Measurements from ENCODE around the gene MYOC. TPM values are rescaled to one million over a fixed set of nuclear protein-coding genes. Genes with fewer than 3 reads are reported as not detected.
"Not testable (repeated sequence)": the region's sequence is repeated elsewhere in the genome, so short reads cannot be mapped to it uniquely, and the experiment has no call there.

The MYOC gene
- total RNA-seq, 1 experiment from 2014 or later, result not detected

DNA sequence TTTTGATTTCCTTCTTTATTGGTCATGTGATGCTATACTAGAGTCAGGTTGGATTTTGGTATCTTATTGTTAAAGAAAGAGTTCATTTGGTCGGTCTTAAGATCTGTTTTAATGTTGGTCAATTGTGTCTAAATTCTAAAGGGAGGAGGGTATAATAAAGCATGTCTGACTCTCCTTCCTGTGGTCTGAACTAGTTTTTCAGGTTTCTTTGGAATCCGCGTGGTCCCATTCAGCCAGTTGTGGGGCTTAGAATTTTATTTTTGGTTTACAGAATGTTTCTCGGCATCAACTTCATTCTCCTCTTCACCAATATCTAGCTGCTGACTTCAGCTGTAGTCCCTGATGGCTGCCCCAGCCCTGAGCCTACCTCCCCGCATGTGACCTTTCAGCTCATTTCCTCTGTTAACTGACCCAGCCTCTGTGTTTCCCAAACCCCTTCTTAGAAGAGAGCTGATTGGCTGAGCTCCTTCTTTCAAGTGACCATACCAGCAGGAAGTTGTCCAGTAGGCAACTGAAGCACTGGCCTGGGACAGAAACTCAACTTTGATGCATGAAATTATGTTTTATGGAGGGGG lies 8.7 kb upstream of the MYOC start:
- no peak overlapping the region for H2BK20ac ChIP-seq (ENCODE audit: low read depth, low read length, poor library complexity, severe bottlenecking)
- H2BK120ac ChIP-seq (ENCODE audit: low read depth, low read length, poor library complexity, severe bottlenecking), result no peak overlapping the region
- DNase-seq, result no peak
- Mint-ChIP-seq H3K4me1 (peaks cover 16% of the 10 kb centered on the region in 2 experiments), H3K27me3 (ENCODE audit: low read depth) (no peaks in the 10 kb centered on the region; the same call in 1 of the 2 replicates), H3K27ac (peak overlapping the region in 1 of 3 experiments; percentile 9; a peak in 2 of 7 replicates), H3K9me3 (no peaks in the 10 kb centered on the region; a peak in 1 of 5 replicates), H3K4me3 (no peak overlapping the region), H3K36me3 (ENCODE audit: insufficient read depth in 1 of 3, low read depth in 3 of 3) (no peaks in the 10 kb centered on the region)
- no peak overlapping the region for H4K8ac ChIP-seq (replicated peaks; ENCODE audit: insufficient read length, low read depth, low read length)
- no peak overlapping the region for H3K56ac ChIP-seq (ENCODE audit: insufficient read length, low read depth, low read length)
- no peak overlapping the region for H2AFZ ChIP-seq (ENCODE audit: low read length)
- no peaks in the 10 kb centered on the region; the same call in 1 of the 2 replicates for H3K4me1 ChIP-seq (ENCODE audit: insufficient read depth, low read length)
- no peak overlapping the region for H3K9ac ChIP-seq (ENCODE audit: extremely low read depth, insufficient read length, low read length)
- no peaks in the 10 kb centered on the region for H3K27me3 ChIP-seq (ENCODE audit: insufficient read depth, low read length)
- no peaks in the 10 kb centered on the region for H3K9me3 ChIP-seq (ENCODE audit: control insufficient read depth, low read depth, low read length)
- H2BK5ac ChIP-seq (ENCODE audit: insufficient read length, low read length), result no peak overlapping the region
- no peaks in the 10 kb centered on the region for H4K20me1 ChIP-seq (ENCODE audit: control insufficient read depth, insufficient read depth, insufficient read length)
- no peak overlapping the region for H3K4me2 ChIP-seq (ENCODE audit: insufficient read depth, insufficient read length, low read length)
- no peak overlapping the region for H2BK15ac ChIP-seq (ENCODE audit: low read depth, low read length)
- H3K14ac ChIP-seq (ENCODE audit: insufficient read depth, low read length), result no peak overlapping the region
- H3K18ac ChIP-seq (ENCODE audit: insufficient read length, low read depth, low read length), result no peak overlapping the region
- H2AK5ac ChIP-seq (ENCODE audit: insufficient read length, low read length), result no peak overlapping the region
- TF ChIP-seq, protein P1, sequence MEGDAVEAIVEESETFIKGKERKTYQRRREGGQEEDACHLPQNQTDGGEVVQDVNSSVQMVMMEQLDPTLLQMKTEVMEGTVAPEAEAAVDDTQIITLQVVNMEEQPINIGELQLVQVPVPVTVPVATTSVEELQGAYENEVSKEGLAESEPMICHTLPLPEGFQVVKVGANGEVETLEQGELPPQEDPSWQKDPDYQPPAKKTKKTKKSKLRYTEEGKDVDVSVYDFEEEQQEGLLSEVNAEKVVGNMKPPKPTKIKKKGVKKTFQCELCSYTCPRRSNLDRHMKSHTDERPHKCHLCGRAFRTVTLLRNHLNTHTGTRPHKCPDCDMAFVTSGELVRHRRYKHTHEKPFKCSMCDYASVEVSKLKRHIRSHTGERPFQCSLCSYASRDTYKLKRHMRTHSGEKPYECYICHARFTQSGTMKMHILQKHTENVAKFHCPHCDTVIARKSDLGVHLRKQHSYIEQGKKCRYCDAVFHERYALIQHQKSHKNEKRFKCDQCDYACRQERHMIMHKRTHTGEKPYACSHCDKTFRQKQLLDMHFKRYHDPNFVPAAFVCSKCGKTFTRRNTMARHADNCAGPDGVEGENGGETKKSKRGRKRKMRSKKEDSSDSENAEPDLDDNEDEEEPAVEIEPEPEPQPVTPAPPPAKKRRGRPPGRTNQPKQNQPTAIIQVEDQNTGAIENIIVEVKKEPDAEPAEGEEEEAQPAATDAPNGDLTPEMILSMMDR (conservative IDR thresholded peaks at IDR 0.05), result no peak
- no peak overlapping the region for H3K27ac ChIP-seq (ENCODE audit: insufficient read length, low read depth, low read length)
- no peak overlapping the region for H4K5ac ChIP-seq (ENCODE audit: insufficient read length, low read depth, low read length)
- H3K79me2 ChIP-seq (ENCODE audit: insufficient read depth, low read length), result no peaks in the 10 kb centered on the region
- H3K4ac ChIP-seq (ENCODE audit: low read depth, low read length), result no peak overlapping the region
- no peak overlapping the region for H3T11ph ChIP-seq (ENCODE audit: low read length)
- no CpG with 5 or more reads among the region's 5 CpGs for WGBS (ENCODE audit: extremely low coverage, insufficient read length, low lambda C conversion rate)
- no peaks in the 10 kb centered on the region for H3K79me1 ChIP-seq (ENCODE audit: insufficient read depth, low read depth, low read length, poor library complexity, severe bottlenecking)
- no peak overlapping the region for H2BK12ac ChIP-seq (ENCODE audit: insufficient read length, low read depth, low read length)
- no peaks in the 10 kb centered on the region for H3K23me2 ChIP-seq (ENCODE audit: insufficient read length, low read depth, low read length, poor library complexity, severe bottlenecking)
- H3K23ac ChIP-seq (ENCODE audit: insufficient read length, low read depth, low read length), result no peak overlapping the region
- no peak overlapping the region for H4K91ac ChIP-seq (ENCODE audit: insufficient read length, low read depth, low read length)

DNA sequence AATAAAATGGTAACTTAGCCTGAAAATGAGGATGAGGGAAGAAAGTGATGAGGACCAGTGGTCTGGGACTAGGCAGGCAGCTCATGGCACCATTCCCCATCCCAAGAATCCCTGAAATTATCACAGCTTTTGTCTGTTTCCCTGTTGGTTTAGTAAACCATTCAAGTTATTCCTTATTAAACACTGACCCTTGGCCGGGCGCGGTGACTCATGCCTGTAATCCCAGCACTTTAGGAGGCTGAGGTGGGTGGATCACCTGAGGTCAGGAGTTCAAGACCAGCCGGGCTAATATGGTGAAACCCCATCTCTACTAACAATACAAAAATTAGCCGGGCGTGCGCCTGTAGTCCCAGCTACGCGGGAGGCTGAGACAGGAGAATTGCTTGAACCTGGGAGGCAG lies 3.7 kb upstream of the MYOC start:
- not testable (repeated sequence) for H3K4me2 ChIP-seq (ENCODE audit: insufficient read depth, insufficient read length, low read length); H3K27ac ChIP-seq (ENCODE audit: insufficient read length, low read depth, low read length); H2AFZ ChIP-seq (ENCODE audit: low read length)

More for the DNA sequence above, 3.7 kb upstream of the MYOC start:
- H3K4me1 ChIP-seq (ENCODE audit: insufficient read depth, low read length); H3K4me3 Mint-ChIP-seq; H3K79me2 ChIP-seq (ENCODE audit: insufficient read depth, low read length); H2BK15ac ChIP-seq (ENCODE audit: low read depth, low read length); H3K14ac ChIP-seq (ENCODE audit: insufficient read depth, low read length); H2BK120ac ChIP-seq (ENCODE audit: low read depth, low read length, poor library complexity, severe bottlenecking); H3T11ph ChIP-seq (ENCODE audit: low read length); H2AK5ac ChIP-seq (ENCODE audit: insufficient read length, low read length); H3K23me2 ChIP-seq (ENCODE audit: insufficient read length, low read depth, low read length, poor library complexity, severe bottlenecking); H4K5ac ChIP-seq (ENCODE audit: insufficient read length, low read depth, low read length); H2BK5ac ChIP-seq (ENCODE audit: insufficient read length, low read length); DNase-seq; H2BK12ac ChIP-seq (ENCODE audit: insufficient read length, low read depth, low read length); H3K36me3 Mint-ChIP-seq (ENCODE audit: insufficient read depth in 1 of 3, low read depth in 3 of 3); H4K20me1 ChIP-seq (ENCODE audit: control insufficient read depth, insufficient read depth, insufficient read length); H3K27me3 ChIP-seq (ENCODE audit: insufficient read depth, low read length); H3K56ac ChIP-seq (ENCODE audit: insufficient read length, low read depth, low read length); H3K4ac ChIP-seq (ENCODE audit: low read depth, low read length); H3K27me3 Mint-ChIP-seq (ENCODE audit: low read depth); H3K9me3 ChIP-seq (ENCODE audit: control insufficient read depth, low read depth, low read length); H2BK20ac ChIP-seq (ENCODE audit: low read depth, low read length, poor library complexity, severe bottlenecking); H4K91ac ChIP-seq (ENCODE audit: insufficient read length, low read depth, low read length); H3K27ac Mint-ChIP-seq; H4K8ac ChIP-seq (replicated peaks; ENCODE audit: insufficient read length, low read depth, low read length); H3K23ac ChIP-seq (ENCODE audit: insufficient read length, low read depth, low read length); H3K9me3 Mint-ChIP-seq; H3K79me1 ChIP-seq (ENCODE audit: insufficient read depth, low read depth, low read length, poor library complexity, severe bottlenecking); H3K18ac ChIP-seq (ENCODE audit: insufficient read length, low read depth, low read length); H3K9ac ChIP-seq (ENCODE audit: extremely low read depth, insufficient read length, low read length): not testable (repeated sequence)
- H3K4me1 Mint-ChIP-seq, result peaks cover 18 to 22% of the 10 kb centered on the region in 2 experiments
- no CpG with 5 or more reads among the region's 9 CpGs for whole genome bisulfite sequencing (ENCODE audit: extremely low coverage, insufficient read length, low lambda C conversion rate)
